HG03558 (cell line): Measurements from ENCODE around the gene HLA-DQA1.
"Not testable (repeated sequence)": the region's sequence is repeated elsewhere in the genome, so short reads cannot be mapped to it uniquely, and the experiment has no call there.

Source experiments
- ATAC-seq: cut with Tn5 transposase; IDR thresholded peaks from one replicate; pipeline ENCODE4 v1.9.1; 2021; ENCODE audit warnings: moderate number of reproducible peaks; ENCODE audit not compliant: unreplicated experiment; ENCODE audit errors: extremely low read depth

The HLA-DQA1 gene

DNA sequence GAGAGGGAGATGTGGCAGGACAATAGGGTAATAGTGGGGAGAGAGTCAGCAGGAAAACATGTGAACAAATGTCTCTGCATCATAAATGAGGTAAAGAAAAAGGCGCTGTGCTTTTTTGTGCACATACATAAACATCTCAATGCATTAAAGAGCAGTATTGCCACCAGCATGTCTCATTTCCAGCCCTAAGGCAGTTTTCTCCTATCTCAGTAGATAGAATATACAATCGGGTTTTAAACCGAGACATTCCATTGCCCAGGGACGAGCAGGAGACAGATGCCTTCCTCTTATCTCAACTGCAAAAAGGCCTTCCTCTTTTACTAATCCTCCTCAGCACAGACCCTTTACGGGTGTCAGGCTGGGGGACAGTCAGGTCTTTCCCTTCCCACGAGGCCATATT lies 20.1 kb downstream of the HLA-DQA1 start:
- ATAC-seq = not testable (repeated sequence)

DNA sequence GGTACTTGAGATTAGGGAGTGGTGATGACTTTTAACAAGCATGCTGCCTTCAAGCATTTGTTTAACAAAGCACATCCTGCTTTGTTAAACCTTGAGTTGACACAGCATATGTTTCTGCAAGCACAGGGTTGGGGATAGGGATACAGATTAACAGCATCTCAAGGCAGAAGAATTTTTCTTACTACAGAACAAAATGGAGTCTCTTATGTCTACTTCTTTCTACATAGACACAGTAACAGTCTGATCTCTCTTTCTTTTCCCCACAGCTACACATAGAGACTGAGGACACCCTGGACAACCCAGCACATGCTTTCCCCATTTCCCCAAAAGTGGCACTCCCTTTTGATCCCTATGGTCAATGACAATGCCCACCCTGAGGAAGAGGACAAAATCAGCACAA lies 20.6 kb downstream of the HLA-DQA1 start:
- not testable (repeated sequence) for ATAC-seq

GRCh38 chr6:32658268-32658897 lies 21.2 kb downstream of the HLA-DQA1 start:
- no peak for ATAC-seq

DNA sequence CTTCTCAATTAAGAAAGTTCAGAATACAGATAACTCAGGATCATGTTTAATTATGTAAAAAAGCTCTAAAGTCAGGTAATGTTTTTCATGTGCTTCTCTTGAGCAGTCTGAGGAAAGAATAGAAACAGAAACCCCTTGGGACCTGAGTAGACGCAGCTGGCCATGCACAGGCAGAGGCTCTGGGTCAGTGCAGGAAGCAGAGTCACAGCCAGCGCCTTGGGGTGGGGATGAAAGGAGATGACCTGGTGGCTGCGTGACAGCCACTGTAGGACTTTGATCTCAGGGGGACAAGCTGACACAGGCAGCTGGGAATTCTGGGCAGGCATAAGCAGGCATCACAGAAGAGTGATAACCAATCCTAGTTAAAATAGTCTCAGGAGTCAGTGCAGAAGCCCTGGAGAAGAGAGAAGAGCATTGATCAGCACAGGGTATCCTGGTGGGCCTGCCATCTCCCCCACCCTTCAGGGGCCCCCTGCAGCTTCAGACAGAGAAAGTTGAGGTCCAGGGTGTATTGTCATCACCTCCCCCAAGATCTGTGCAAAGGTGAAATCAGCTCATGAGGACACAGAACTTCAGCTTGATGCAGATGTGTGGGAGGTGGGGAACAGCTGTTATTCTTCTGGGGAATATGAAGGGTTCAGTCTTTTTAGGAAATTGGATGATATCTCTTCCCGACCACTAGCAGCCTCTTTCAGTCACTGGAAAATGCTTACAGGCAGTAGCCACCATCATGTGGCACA lies 22.8 kb downstream of the HLA-DQA1 start:
- no peak for ATAC-seq

- no peak for ATAC-seq
Observed at GRCh38 chr6:32662099-32662498, 24.9 kb downstream of the HLA-DQA1 start.

DNA sequence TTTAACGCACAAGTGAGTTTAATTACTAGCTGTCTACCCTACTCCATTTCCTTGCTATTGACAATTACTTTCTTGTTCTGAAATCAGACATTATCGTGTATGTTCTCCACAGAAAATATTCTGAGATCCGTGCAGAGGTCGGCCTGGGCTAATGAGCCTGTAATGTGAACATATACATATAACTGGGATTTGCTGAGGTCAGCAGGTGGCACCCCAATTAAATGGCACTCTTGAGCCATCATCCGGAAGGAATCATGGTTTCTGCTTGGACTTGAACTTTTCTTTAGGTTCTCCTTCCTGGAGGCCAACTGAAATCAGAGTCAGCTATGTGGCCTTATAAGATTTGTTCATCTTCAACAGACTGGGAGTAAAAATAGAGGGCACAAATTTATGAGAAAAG lies 25.6 kb downstream of the HLA-DQA1 start:
- ATAC-seq = no peak

DNA sequence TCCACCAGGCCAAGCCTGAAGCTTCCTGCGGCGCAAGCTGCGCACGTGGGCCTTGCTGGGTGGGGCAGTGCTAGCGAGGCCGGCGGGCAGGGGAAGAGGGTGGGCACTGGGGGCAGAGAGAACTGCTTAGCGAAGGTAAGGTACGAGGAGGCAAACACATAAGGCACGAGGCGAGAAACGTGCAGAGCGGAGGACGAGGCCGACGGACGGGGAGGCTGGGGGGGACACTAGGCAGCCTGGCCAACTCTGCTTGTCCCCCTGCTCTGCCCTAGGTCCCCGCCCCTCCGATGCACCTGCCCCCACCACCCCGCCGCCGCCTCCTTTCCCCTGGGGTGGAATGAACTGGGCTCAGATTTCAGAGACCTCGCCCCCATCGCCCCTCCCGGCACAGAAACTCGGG lies 27.1 kb downstream of the HLA-DQA1 start:
- no peak for ATAC-seq

DNA sequence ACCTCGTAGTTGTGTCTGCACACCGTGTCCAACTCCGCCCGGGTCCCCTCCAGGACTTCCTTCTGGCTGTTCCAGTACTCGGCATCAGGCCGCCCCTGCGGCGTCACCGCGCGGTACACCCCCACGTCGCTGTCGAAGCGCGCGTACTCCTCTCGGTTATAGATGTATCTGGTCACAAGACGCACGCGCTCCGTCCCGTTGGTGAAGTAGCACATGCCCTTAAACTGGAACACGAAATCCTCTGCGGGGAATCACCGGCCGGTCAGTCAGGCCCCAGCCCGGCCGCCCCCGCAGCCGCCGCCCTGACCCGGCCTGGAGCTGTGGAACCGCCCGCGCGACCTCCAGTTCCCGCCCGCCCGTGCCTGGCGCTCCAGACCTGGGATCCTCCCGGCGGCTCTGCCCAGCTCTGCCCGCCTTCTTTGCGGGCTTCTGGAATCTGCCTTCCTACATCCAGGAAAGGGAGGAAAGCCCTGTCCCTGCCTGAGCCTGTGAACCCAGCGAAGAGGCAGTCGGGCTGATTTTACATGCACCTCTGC lies 27.7 kb downstream of the HLA-DQA1 start:
- no peak for ATAC-seq

DNA sequence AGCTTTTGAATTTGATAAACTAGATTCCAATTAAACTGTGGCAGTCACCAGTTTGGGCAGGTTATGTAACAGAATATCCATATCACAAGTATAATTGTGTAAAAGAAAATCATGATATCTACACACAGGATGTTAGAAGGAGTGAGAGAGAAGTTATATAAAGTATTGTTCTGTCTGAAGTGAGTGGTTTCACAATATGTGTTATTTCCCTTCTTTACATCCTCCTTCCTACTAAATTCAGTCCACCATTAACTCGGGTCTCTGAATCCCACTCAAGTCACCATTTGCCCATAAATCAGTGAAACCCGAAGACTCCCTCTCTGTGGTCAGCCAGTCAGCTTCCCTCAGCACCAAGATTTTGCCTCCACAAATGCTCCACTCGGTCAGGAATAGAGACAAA lies 28.5 kb downstream of the HLA-DQA1 start:
- no peak for ATAC-seq

GRCh38 chr6:32666420-32667300 lies 29.5 kb downstream of the HLA-DQA1 start, which contains the start of gene HLA-DQB1:
Gene HLA-DQB1 (minus strand): TSS chr6:32666657. CDS start chr6:32666607, 50 bp downstream.
- ATAC-seq = peak; percentile 44

DNA sequence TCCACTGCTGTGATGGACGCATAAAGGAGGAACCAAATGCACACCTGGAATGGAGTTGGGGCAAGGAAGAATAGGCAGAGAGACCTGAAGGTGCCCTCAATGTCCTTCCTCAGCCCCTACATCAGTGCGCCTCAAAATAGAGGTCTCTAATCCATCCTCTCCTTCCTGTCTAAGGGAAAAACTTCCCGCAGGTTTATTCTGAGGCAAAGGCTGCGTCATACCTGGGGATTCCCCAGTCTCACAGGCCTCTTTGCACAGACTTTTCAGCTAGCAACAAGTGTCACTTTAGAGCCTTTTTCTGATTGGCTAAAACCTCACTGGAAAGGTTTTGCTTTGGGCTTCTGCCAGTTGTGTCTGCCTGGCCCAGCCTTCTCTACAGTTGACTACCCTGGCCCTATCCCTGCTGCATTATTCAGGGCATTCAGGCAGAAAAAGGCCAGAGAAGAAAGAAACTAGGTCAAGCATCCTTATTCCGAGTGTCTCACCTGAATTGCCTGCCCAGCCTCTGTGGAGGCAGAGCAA lies 31.1 kb downstream of the HLA-DQA1 start:
- ATAC-seq = peak; percentile 50

- no peak for ATAC-seq
Observed at GRCh38 chr6:32669240-32669639, 32.0 kb downstream of the HLA-DQA1 start.

GRCh38 chr6:32669893-32670292 lies 32.7 kb downstream of the HLA-DQA1 start:
- ATAC-seq = no peak

GRCh38 chr6:32671908-32672307 lies 34.7 kb downstream of the HLA-DQA1 start:
- ATAC-seq = not testable (repeated sequence)

- ATAC-seq = not testable (repeated sequence)
Observed at GRCh38 chr6:32674123-32674522, 36.9 kb downstream of the HLA-DQA1 start.

- ATAC-seq = no peak
Observed at GRCh38 chr6:32679492-32679891, 42.3 kb downstream of the HLA-DQA1 start.

- no peak for ATAC-seq
Observed at GRCh38 chr6:32680055-32680454, 42.8 kb downstream of the HLA-DQA1 start.

DNA sequence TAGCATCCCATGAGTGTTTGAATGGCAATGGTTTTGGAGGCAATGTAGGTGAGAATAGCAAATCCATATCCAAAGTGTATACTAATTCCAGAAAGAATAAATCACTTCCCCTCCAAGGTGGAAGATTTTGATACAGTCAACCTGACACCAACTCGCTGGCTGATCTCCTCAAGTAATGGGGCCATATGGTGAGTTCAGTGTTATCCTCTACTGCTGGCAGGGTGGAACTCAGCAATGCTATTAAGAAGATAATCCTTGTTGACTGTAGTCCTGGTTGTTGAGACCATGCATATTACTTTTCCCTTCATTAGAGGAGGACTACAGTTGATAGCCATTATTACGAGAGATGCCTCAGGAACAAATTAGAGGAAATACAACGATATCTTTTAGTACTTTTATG lies 47.0 kb downstream of the HLA-DQA1 start:
- ATAC-seq = no peak

GRCh38 chr6:32685603-32686002 lies 48.4 kb downstream of the HLA-DQA1 start:
- ATAC-seq = peak; percentile 78
